VCaP (cell line): Measurements from ENCODE around the gene DLX1.

Source experiments
- H3K27ac ChIP-seq: fragments of 450-650 bp; 2 replicates; pipeline ENCODE4 v1.5.1; 2017
- CTCF ChIP-seq: fragments of 450-650 bp; conservative IDR thresholded peaks from 2 replicates; pipeline ENCODE4 v1.5.1; 2017; ENCODE audit warnings: mild to moderate bottlenecking, moderate library complexity

The DLX1 gene

DNA sequence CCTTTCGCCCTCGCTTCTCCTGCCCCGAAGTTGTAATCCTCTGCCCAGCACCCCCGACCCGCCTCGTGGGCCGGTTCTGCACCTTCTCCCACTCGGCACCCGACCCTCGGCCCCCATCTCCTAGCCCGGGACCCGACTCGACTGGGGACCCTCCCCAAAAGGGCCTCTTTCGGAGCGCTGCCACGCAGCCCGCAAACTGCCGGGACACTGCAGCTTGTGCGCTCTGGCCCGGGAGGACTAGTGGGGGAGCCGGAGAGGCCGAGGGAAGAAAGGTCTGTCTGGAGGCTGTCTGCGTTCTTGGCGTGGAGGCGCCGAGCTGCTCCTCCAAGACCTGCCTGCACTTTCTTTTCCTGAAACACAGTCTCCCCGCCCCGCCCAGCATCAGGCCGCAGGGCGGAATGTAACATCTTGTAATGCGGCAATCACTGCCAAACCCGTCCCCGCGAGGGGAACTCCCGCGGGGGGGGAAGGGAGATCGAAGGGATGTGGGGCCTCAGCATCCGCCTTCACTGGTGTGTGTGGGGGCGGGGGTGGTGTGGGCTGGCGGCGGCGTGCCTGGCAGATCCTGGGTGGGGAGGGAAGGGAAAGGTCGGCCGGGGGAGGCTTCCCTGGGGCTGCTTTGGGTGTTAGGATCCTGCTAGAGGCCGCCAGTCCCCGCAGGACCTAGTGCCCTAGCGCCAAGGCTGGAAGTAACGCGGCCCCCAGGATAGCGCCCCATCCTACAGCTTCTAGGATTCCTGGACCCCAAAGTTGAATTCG, 10.0 kb downstream of the DLX1 start:
- peak overlapping the region; percentile 89 for H3K27ac ChIP-seq
- no peak for TF ChIP-seq CTCF

DNA sequence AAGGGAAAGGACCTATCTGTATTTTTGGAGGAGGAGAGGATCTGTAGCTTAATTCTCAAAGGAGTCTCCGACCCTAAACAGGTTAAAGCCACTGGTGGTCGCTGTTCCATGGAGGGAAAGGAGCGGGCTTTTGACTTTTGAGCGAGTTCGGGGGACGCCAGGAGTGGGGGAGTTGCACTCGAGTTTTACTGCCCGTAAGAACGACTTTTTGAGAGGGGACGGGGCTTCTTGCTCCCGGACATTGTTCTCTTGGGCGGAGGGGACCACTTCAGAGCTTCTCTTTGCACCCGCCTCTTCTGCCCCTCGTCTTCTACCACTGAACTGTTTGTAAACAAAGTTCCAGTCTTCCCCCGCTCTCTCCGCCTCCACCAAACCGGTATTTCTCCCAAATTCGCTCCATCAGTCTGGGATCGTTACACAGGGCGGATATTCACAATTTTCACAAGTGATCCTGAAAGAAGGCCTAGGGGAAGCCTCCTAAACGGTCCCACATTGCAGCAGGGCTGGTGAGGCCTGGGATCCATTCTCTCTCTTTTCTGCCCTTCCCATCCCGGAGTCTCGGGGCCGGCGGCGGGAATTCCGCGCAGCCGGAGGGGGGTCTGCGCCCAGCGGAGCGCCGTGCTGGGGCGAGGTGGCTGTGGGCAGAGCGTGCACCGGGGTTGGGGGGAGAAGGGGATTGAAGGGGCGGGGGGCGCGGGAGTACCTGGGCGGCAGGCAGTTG, 10.8 kb downstream of the DLX1 start:
- peak overlapping the region; percentile 89 for H3K27ac ChIP-seq
- peak; percentile 38 for TF ChIP-seq CTCF

DNA sequence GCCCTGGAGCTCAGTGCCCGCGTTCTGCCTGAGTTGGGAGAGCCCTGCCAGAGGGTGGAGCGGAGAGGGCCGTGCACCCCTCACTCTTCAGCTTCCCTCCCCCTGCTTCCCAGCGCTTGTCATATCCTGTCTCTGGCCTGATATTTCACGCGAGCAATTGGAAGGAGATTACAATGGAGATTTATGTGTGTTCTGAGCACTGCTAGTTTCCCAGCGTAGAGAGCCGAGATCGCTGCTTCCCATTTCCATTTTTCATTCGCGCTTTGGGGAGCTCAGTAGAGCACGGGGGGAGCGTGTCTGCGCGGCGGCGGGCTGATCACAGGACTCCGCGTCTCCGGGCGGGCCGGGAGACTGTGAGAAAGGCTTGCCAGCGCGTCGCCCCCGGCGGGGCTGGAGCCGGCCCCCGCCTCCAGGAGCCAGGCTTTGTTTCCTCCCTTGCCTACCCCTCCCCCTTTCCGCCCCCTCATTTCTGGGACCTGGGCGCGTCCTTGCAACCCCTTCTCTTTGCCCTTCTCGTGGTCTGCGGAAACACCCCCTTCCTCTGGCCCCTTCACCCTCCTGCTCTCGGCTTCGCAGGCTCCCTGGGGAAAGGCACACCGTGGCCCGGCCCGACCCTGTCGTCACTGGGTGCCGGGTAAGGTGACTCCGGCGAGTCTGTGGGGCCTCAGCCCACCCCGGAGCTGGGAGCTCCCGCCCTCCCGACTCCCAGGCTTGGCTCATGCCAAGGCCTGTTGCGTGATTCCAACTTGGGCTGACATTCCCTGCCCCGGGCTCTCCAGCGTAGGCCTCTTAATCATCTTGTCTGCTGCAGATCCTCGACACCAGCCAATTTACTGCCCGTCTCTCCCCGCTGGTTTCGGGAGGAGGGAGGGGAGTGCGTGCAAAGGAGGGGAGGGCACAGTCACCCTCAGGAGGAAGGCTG, 11.6 kb downstream of the DLX1 start:
- H3K27ac ChIP-seq = peak overlapping the region; percentile 89
- no peak for TF ChIP-seq CTCF

DNA sequence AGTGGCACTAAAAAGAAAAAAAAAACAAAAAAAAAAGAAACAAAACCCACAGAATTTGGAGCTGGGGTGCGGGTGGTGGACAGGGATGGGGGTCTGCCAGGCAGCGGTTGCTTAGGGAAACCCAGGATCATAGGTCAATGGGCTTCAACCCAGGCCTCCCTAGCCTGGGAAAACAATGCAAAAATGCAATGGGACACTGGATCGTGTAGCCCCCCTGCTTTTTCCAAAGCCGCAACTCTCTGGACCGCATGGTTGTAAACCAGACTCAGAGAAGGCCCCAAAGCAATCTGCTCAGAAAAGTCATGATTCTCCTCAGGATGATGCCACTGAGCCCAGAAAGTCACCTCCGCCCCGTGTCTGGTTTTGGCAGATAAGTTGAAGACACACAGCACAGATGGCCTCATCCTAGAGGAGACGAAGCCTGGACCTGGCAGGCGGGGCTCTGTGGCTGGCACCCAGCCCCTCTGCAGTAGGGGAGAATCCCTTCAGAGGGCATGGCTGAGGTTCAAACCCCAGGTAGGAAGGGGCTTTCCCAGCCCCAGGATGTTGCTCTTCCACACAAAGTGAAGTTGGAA, 12.3 kb downstream of the DLX1 start:
- H3K27ac ChIP-seq = peak overlapping the region; percentile 89
- TF ChIP-seq CTCF = no peak

- no peak for TF ChIP-seq CTCF
- H3K27ac ChIP-seq = peak overlapping the region; percentile 89
Measured at GRCh38 chr2:172098287-172098649, 13.0 kb downstream of the DLX1 start.

DNA sequence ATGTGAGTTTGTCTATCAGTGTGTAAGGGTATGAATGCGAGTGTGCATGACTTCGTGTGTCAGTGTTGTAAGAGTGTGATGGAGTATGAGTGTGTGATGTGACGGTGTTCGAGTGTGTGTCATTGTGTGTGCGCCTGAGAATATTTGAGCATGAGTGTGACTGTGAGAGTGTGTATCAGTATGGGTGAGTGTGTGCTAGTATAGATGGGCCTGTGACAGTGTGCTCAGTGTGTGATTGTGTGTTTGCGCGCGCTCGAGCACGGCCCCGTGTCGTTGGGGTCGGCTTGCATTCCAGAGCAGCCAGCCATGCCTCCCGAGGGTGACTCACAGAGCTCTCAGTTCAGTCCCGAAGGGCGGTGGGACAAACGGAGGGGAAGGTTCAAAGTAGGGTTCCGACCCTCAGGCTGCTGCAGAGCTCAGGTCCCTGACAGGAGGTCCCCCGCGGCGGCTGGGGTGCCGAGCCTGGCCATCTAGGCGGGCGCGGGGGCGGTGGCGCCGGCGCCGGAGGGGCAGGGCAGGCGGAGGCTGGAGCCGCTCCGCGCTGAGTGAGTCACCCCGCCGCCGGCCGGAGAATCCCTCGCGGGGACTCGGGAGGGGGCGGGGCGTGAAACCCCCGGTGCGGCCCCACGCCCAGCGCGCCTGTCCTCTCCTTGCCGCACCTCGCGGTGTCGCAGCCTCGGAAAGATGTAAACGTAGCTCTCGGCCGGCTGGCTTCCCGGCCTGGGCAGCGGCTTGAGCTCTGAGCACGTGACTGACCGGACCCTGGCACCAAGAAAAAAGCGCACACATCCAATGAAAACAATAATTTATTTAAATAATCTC, 13.6 kb downstream of the DLX1 start:
- H3K27ac ChIP-seq = peak overlapping the region; percentile 89
- no peak for TF ChIP-seq CTCF
